Cerebellar nuclear complex (tissue), 1 donor: Measurements from ENCODE around the gene ADD1.
"Not testable (repeated sequence)": the region's sequence is repeated elsewhere in the genome, so short reads cannot be mapped to it uniquely, and the experiment has no call there.

Source experiments
- DNase-seq, 2 experiments: peaks; one replicate each; lab custom pipeline; 2025; lab: John Stamatoyannopoulos, UW

ADD1 gene

GRCh38 chr4:2944586-2945526, 101.2 kb downstream of the ADD1 start:
- DNase-seq: no peak

GRCh38 chr4:2945619-2946604, 102.3 kb downstream of the ADD1 start:
- not testable (repeated sequence) for DNase-seq

GRCh38 chr4:2946812-2947600, 103.4 kb downstream of the ADD1 start:
- no peak for DNase-seq

GRCh38 chr4:2947926-2948325, 104.3 kb downstream of the ADD1 start:
- DNase-seq: no peak

- peak in 1 of 2 experiments; percentile 27 for DNase-seq
Observed at GRCh38 chr4:2948895-2949781, 105.5 kb downstream of the ADD1 start.

- DNase-seq: no peak
Observed at GRCh38 chr4:2949782-2950125, 106.1 kb downstream of the ADD1 start.

- DNase-seq: peak in 1 of 2 experiments; percentile 37
Observed at GRCh38 chr4:2950221-2950989, 106.8 kb downstream of the ADD1 start.

GRCh38 chr4:2953496-2953895, 109.9 kb downstream of the ADD1 start:
- DNase-seq: no peak

- DNase-seq: no peak
Observed at GRCh38 chr4:2954358-2955185, 110.9 kb downstream of the ADD1 start.

GRCh38 chr4:2955186-2956044, 111.8 kb downstream of the ADD1 start:
- DNase-seq: not testable (repeated sequence)

GRCh38 chr4:2958446-2958845, 114.8 kb downstream of the ADD1 start:
- DNase-seq: no peak

GRCh38 chr4:2960450-2960849, 116.8 kb downstream of the ADD1 start:
- not testable (repeated sequence) for DNase-seq

- no peak for DNase-seq
Observed at GRCh38 chr4:2961421-2961810, 117.8 kb downstream of the ADD1 start.

- no peak for DNase-seq
Observed at GRCh38 chr4:2961811-2962441, 118.3 kb downstream of the ADD1 start.

GRCh38 chr4:2962614-2963174, 119.0 kb downstream of the ADD1 start:
- no peak for DNase-seq

GRCh38 chr4:2963175-2963965, 119.7 kb downstream of the ADD1 start, which contains the start of the genes GRK4 and NOP14:
Gene GRK4, plus strand, starts transcription at chr4:2963571. Its CDS starts 500 bp downstream, at chr4:2964071.
Gene NOP14, minus strand, starts transcription at chr4:2963406. Its CDS starts 87 bp downstream, at chr4:2963319.
- DNase-seq: peak; percentile 74 to 85
